Testis (tissue), 2 donors: Measurements from ENCODE around the gene SF1.

Experiments
- POLR2A ChIP-seq: fragments of 450-650 bp; IDR thresholded peaks from one replicate; pipeline ENCODE4 v1.6.1; 2017; ENCODE audit warnings: antibody characterized with exemption, mild to moderate bottlenecking, moderate library complexity
- TF ChIP-seq, protein P1 (sequence below), 3 experiments: fragments of 450-650 bp in 2 of 3; fragments of 200-600 bp in 1 of 3; sonication (generic) in 1 of 3; IDR thresholded peaks; one replicate each; pipeline ENCODE4 v1.5.1; 2016 to 2019; ENCODE audit warnings: antibody characterized with exemption in 3 of 3, mild to moderate bottlenecking in 2 of 3, moderate library complexity in 1 of 3

GRCh38 chr11:64784813-64785581, 6.7 kb upstream of the SF1 start:
- no peak for TF ChIP-seq POLR2A
- TF ChIP-seq, protein P1, sequence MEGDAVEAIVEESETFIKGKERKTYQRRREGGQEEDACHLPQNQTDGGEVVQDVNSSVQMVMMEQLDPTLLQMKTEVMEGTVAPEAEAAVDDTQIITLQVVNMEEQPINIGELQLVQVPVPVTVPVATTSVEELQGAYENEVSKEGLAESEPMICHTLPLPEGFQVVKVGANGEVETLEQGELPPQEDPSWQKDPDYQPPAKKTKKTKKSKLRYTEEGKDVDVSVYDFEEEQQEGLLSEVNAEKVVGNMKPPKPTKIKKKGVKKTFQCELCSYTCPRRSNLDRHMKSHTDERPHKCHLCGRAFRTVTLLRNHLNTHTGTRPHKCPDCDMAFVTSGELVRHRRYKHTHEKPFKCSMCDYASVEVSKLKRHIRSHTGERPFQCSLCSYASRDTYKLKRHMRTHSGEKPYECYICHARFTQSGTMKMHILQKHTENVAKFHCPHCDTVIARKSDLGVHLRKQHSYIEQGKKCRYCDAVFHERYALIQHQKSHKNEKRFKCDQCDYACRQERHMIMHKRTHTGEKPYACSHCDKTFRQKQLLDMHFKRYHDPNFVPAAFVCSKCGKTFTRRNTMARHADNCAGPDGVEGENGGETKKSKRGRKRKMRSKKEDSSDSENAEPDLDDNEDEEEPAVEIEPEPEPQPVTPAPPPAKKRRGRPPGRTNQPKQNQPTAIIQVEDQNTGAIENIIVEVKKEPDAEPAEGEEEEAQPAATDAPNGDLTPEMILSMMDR (IDR thresholded peaks at IDR 0.05), result no peak
